Gastrocnemius medialis (tissue), 4 donors: Measurements from ENCODE around the gene UBE2S.

Experiments used
- CTCF ChIP-seq, 5 experiments: fragments of 450-650 bp in 3 of 5; fragments of 200-600 bp in 2 of 5; sonication (generic) in 2 of 5; IDR thresholded peaks in 4 of 5; conservative IDR thresholded peaks in 1 of 5; 1 replicate in 4 of 5; 2 replicates in 1 of 5; pipeline ENCODE4 v1.5.1; 2016 to 2019; ENCODE audit warnings: antibody characterized with exemption in 5 of 5, mild to moderate bottlenecking in 3 of 5, moderate library complexity in 3 of 5
- POLR2A ChIP-seq, 2 donors: fragments of 450-650 bp; IDR thresholded peaks; one replicate each; pipeline ENCODE4 v1.6.1; 2017; ENCODE audit warnings: antibody characterized with exemption in 2 of 2, mild to moderate bottlenecking in 2 of 2, moderate library complexity in 2 of 2

- TF ChIP-seq CTCF (IDR thresholded peaks at IDR 0.05 in 4 of 5, conservative IDR thresholded peaks at IDR 0.05 in 1 of 5) (no peak), POLR2A (IDR thresholded peaks at IDR 0.05) (no peak)
These were observed 52.3 kb downstream of the UBE2S start for GRCh38 chr19:55355213-55355821.
